GM18505 (cell line): ENCODE data around the gene PPFIA2.

Source experiments
- ATAC-seq: cut with Tn5 transposase; IDR thresholded peaks from one replicate; pipeline ENCODE4 v1.9.1; 2021; ENCODE audit not compliant: unreplicated experiment
- POLR2A ChIP-seq: IDR thresholded peaks from 4 replicates; pipeline ENCODE4 v1.6.1; 2011; ENCODE audit warnings: borderline replicate concordance; ENCODE audit not compliant: insufficient read depth, insufficient read length; ENCODE audit errors: extremely low read depth

The PPFIA2 gene

GRCh38 chr12:81517296-81517695, 241.9 kb downstream of the PPFIA2 start:
- no peak for ATAC-seq
- no peak for TF ChIP-seq POLR2A

- ATAC-seq, result no peak
- no peak for TF ChIP-seq POLR2A
Observed at GRCh38 chr12:81502912-81503695, 256.0 kb downstream of the PPFIA2 start.

- no peak for ATAC-seq
- TF ChIP-seq POLR2A, result no peak
Observed at GRCh38 chr12:81500788-81501187, 258.4 kb downstream of the PPFIA2 start.

- TF ChIP-seq POLR2A, result no peak
- no peak for ATAC-seq
Observed at GRCh38 chr12:81499809-81500208, 259.3 kb downstream of the PPFIA2 start.

- ATAC-seq, result no peak
- TF ChIP-seq POLR2A, result no peak
Observed at GRCh38 chr12:81492131-81492720, 266.9 kb downstream of the PPFIA2 start.

GRCh38 chr12:81472934-81473333, 286.2 kb downstream of the PPFIA2 start:
- ATAC-seq, result no peak

GRCh38 chr12:81470923-81471322, 288.2 kb downstream of the PPFIA2 start:
- no peak for TF ChIP-seq POLR2A
- no peak for ATAC-seq

More at GRCh38 chr12:81472934-81473333, 286.2 kb downstream of the PPFIA2 start:
- no peak for TF ChIP-seq POLR2A

- no peak for ATAC-seq
- no peak for TF ChIP-seq POLR2A
Observed at GRCh38 chr12:81468206-81468605, 290.9 kb downstream of the PPFIA2 start.

- ATAC-seq, result no peak
- no peak for TF ChIP-seq POLR2A
Observed at GRCh38 chr12:81465876-81466275, 293.3 kb downstream of the PPFIA2 start.

GRCh38 chr12:81465191-81465590, 294.0 kb downstream of the PPFIA2 start:
- ATAC-seq, result no peak
- TF ChIP-seq POLR2A, result no peak

GRCh38 chr12:81461163-81461562, 298.0 kb downstream of the PPFIA2 start:
- no peak for TF ChIP-seq POLR2A
- ATAC-seq, result no peak

GRCh38 chr12:81450920-81451739, 308.0 kb downstream of the PPFIA2 start:
- no peak for TF ChIP-seq POLR2A
- ATAC-seq, result peak; percentile 70

GRCh38 chr12:81441629-81442028, 317.5 kb downstream of the PPFIA2 start:
- no peak for TF ChIP-seq POLR2A
- no peak for ATAC-seq
